ENCODE data around the gene DIPK1A. TPM values are rescaled to one million over a fixed set of nuclear protein-coding genes. Genes with fewer than 3 reads are reported as not detected.
A peak's percentile ranks its signal among the peaks of the same experiment; 100 is the strongest.

The DIPK1A gene
- total and polyA plus RNA-seq, 10 donors: 5.4 to 15.7 (median 9.9) TPM

GRCh38 chr1:92887465-92887864 lies 73.8 kb downstream of the DIPK1A start:
- Histone ChIP-seq H3K27ac (no peak overlapping the region), H3K36me3 (no peaks in the 10 kb centered on the region), H3K9me3 (peaks cover 0 to 19% (median 9%) of the 10 kb centered on the region in 8 donors), H3K4me1 (peaks cover 9 to 18% (median 14%) of the 10 kb centered on the region in 6 donors), H3K4me3 (no peak overlapping the region), H3K27me3 (replicated peaks in 1 of 7) (no peaks in the 10 kb centered on the region)
- intact Hi-C loops (cut with DNase I; ENCODE audit: low total_unique reads): no loop called here
- 92 to 99% (median 95%) methylated on average over 2 of the region's 2 CpGs for WGBS, 5 donors
- no peak for TF ChIP-seq POLR2A (IDR thresholded peaks at IDR 0.05)
- TF ChIP-seq, protein P1, sequence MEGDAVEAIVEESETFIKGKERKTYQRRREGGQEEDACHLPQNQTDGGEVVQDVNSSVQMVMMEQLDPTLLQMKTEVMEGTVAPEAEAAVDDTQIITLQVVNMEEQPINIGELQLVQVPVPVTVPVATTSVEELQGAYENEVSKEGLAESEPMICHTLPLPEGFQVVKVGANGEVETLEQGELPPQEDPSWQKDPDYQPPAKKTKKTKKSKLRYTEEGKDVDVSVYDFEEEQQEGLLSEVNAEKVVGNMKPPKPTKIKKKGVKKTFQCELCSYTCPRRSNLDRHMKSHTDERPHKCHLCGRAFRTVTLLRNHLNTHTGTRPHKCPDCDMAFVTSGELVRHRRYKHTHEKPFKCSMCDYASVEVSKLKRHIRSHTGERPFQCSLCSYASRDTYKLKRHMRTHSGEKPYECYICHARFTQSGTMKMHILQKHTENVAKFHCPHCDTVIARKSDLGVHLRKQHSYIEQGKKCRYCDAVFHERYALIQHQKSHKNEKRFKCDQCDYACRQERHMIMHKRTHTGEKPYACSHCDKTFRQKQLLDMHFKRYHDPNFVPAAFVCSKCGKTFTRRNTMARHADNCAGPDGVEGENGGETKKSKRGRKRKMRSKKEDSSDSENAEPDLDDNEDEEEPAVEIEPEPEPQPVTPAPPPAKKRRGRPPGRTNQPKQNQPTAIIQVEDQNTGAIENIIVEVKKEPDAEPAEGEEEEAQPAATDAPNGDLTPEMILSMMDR (IDR thresholded peaks at IDR 0.05 in 8 of 11, conservative IDR thresholded peaks at IDR 0.05 in 3 of 11): no peak
- TF ChIP-seq POLR2AphosphoS5 (IDR thresholded peaks at IDR 0.05): no peak
- no peak for DNase-seq

- no peaks in the 10 kb centered on the region for H3K27me3 ChIP-seq (replicated peaks in 1 of 7)
- peaks cover 10 to 23% (median 16%) of the 10 kb centered on the region in 6 donors for H3K4me1 ChIP-seq
- no peak overlapping the region for H3K27ac ChIP-seq
- intact Hi-C loops (cut with DNase I; ENCODE audit: low total_unique reads): no loop called here
- no peaks in the 10 kb centered on the region for H3K36me3 ChIP-seq
- WGBS, 5 donors: 95 to 100% (median 97%) methylated on average over 2 of the region's 2 CpGs
- no peak overlapping the region for H3K4me3 ChIP-seq
- DNase-seq: no peak
- no peak for TF ChIP-seq POLR2A (IDR thresholded peaks at IDR 0.05)
- TF ChIP-seq, protein P1 (IDR thresholded peaks at IDR 0.05 in 8 of 11, conservative IDR thresholded peaks at IDR 0.05 in 3 of 11): no peak
- TF ChIP-seq POLR2AphosphoS5 (IDR thresholded peaks at IDR 0.05): no peak
- peaks cover 0 to 16% (median 9%) of the 10 kb centered on the region in 8 donors for H3K9me3 ChIP-seq
Observed at GRCh38 chr1:92886886-92887419, 74.3 kb downstream of the DIPK1A start.

- Histone ChIP-seq H3K4me1 (peaks cover 10 to 29% (median 18%) of the 10 kb centered on the region in 6 donors), H3K4me3 (no peak overlapping the region), H3K27ac (peak overlapping the region in 1 of 8 donors; percentile 61), H3K9me3 (peaks cover 0 to 5% (median 2%) of the 10 kb centered on the region in 8 donors), H3K27me3 (replicated peaks in 1 of 7) (no peaks in the 10 kb centered on the region), H3K36me3 (no peaks in the 10 kb centered on the region)
- intact Hi-C loops (cut with DNase I; ENCODE audit: low total_unique reads): no loop called here
- no peak for DNase-seq
- 85 to 91% (median 86%) methylated on average over 1 of the region's 1 CpG for WGBS, 5 donors
- TF ChIP-seq, protein P1 (IDR thresholded peaks at IDR 0.05 in 8 of 11, conservative IDR thresholded peaks at IDR 0.05 in 3 of 11): no peak
- TF ChIP-seq POLR2AphosphoS5 (IDR thresholded peaks at IDR 0.05) (no peak), POLR2A (IDR thresholded peaks at IDR 0.05) (no peak)
Observed at GRCh38 chr1:92884195-92884594, 77.1 kb downstream of the DIPK1A start.

- intact Hi-C loops (cut with DNase I; ENCODE audit: low total_unique reads): no loop called here
- no peak for DNase-seq
- no peak for TF ChIP-seq POLR2AphosphoS5 (IDR thresholded peaks at IDR 0.05)
- TF ChIP-seq, protein P1 (IDR thresholded peaks at IDR 0.05 in 8 of 11, conservative IDR thresholded peaks at IDR 0.05 in 3 of 11): no peak
- no peak for TF ChIP-seq POLR2A (IDR thresholded peaks at IDR 0.05)
- no peaks in the 10 kb centered on the region for H3K27me3 ChIP-seq (replicated peaks in 1 of 7)
- H3K4me3 ChIP-seq: no peak overlapping the region
- H3K9me3 ChIP-seq: no peaks in the 10 kb centered on the region
- H3K27ac ChIP-seq: peak overlapping the region in 5 of 8 donors; percentile 30 to 61 (median 42)
- H3K4me1 ChIP-seq: peaks cover 10 to 37% (median 21%) of the 10 kb centered on the region in 6 donors
- no peaks in the 10 kb centered on the region for H3K36me3 ChIP-seq
Observed at GRCh38 chr1:92883297-92883696, 78.0 kb downstream of the DIPK1A start.

All from spleen (tissue), 11 donors.